ENCODE results near the gene ZNF362. TPM values are rescaled to one million over a fixed set of nuclear protein-coding genes. Genes with fewer than 3 reads are reported as not detected.

Gene ZNF362
- polyA plus RNA-seq, 1 experiment = 9.0 TPM

DNA sequence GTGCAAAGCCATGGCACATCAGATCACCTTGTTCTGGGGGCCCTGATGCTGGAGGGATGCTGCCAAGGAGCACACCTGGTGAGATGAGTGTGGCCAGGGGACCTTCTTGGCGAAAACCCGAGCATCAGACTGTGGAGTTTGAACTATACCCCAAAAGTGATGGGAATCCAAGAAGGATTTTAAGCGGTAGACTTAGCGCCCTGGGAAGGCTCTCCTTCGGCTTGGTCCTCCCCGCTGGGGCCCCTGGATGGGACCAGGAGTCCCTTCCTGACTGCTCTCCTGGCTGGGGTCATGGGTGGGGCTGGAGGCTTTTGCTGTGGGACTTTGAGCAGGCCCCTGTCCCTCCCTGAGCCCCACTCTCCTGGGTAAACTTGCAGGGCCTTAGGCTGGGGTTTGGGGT, 10.5 kb downstream of the ZNF362 start:
- no peak for DNase-seq (ENCODE audit: low read depth, low spot score)
- no peaks in the 10 kb centered on the region; the same call in 1 of the 2 replicates for H3K9me3 ChIP-seq (ENCODE audit: control insufficient read depth, insufficient read depth, low read length)
- ChIA-PET POLR2A (no interaction called here), CTCF (no interaction called here)
- no peak overlapping the region for H3K4me3 ChIP-seq (ENCODE audit: low read depth, low read length)
- TF ChIP-seq, protein P1, sequence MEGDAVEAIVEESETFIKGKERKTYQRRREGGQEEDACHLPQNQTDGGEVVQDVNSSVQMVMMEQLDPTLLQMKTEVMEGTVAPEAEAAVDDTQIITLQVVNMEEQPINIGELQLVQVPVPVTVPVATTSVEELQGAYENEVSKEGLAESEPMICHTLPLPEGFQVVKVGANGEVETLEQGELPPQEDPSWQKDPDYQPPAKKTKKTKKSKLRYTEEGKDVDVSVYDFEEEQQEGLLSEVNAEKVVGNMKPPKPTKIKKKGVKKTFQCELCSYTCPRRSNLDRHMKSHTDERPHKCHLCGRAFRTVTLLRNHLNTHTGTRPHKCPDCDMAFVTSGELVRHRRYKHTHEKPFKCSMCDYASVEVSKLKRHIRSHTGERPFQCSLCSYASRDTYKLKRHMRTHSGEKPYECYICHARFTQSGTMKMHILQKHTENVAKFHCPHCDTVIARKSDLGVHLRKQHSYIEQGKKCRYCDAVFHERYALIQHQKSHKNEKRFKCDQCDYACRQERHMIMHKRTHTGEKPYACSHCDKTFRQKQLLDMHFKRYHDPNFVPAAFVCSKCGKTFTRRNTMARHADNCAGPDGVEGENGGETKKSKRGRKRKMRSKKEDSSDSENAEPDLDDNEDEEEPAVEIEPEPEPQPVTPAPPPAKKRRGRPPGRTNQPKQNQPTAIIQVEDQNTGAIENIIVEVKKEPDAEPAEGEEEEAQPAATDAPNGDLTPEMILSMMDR (IDR thresholded peaks at IDR 0.05; ENCODE audit: low read depth, low read length) = no peak
- H3K27ac ChIP-seq (ENCODE audit: low read depth, low read length) = no peak overlapping the region
- H3K27me3 ChIP-seq (ENCODE audit: control insufficient read depth, insufficient read depth, low read length) = no peaks in the 10 kb centered on the region

DNA sequence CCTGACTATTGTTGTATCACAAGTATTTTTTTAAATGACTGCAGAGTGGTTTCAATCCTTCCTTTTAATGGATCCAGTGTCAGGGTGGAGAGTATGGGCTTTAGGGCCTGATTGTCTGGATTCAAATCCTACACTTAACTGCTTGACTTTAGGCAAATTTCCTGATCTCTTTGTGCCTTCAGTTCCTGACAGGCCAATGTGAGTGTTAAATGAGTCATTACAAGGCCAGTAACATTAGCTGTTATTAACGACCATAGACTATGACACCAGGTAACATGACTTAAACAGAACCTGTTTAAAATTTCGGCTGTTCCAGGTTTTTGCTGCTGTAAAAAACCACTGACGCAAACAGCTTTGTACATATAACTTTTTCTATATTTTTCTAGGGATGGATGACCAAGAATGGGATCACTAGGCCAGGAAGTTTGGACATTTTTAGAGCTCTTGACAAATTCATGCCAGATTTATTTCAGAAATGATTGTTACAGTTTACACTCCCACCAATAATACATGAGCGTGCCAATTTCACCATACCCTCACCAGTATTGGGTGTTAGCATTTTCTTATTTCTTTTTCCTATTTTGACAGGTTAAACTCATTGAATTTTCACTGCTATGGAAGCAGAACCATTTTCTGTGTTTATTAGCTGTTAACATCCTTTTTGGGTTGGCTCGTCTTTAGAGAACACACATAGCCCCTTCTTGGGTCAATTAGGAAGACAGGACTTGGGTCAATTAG, 11.3 kb downstream of the ZNF362 start:
- POLR2A ChIA-PET = interaction anchor here (1.0 kb wide), 1 partner anchor 253 kb away, joined by 3 read pairs; no protein-coding TSS in a partner anchor

GRCh38 chr1:33268457-33268856, 12.2 kb downstream of the ZNF362 start:
- DNase-seq (ENCODE audit: low read depth, low spot score) = no peak
- TF ChIP-seq, protein P1 (IDR thresholded peaks at IDR 0.05; ENCODE audit: low read depth, low read length) = no peak
- H3K27me3 ChIP-seq (ENCODE audit: control insufficient read depth, insufficient read depth, low read length) = no peaks in the 10 kb centered on the region
- ChIA-PET CTCF (interaction anchor here (1.0 to 2.9 kb wide), 3 partner anchors 27 to 142 kb away, joined by 3 to 10 read pairs (median 5); no protein-coding TSS in a partner anchor), POLR2A (interaction anchor here (1.0 kb wide), 1 partner anchor 141 kb away, joined by 3 read pairs; no protein-coding TSS in a partner anchor)
- no peak overlapping the region for H3K4me3 ChIP-seq (ENCODE audit: low read depth, low read length)
- no peak overlapping the region for H3K27ac ChIP-seq (ENCODE audit: low read depth, low read length)
- no peaks in the 10 kb centered on the region; the same call in 1 of the 2 replicates for H3K9me3 ChIP-seq (ENCODE audit: control insufficient read depth, insufficient read depth, low read length)

More for the DNA sequence above, 11.3 kb downstream of the ZNF362 start:
- CTCF ChIA-PET = interaction anchor here (1.4 kb wide), 1 partner anchor 140 kb away, joined by 5 read pairs; no protein-coding TSS in a partner anchor
- Histone ChIP-seq H3K27ac (ENCODE audit: low read depth, low read length) (no peak overlapping the region), H3K27me3 (ENCODE audit: control insufficient read depth, insufficient read depth, low read length) (no peaks in the 10 kb centered on the region), H3K4me3 (ENCODE audit: low read depth, low read length) (no peak overlapping the region), H3K9me3 (ENCODE audit: control insufficient read depth, insufficient read depth, low read length) (no peaks in the 10 kb centered on the region; the same call in 1 of the 2 replicates)
- TF ChIP-seq, protein P1 (IDR thresholded peaks at IDR 0.05; ENCODE audit: low read depth, low read length) = no peak
- no peak for DNase-seq (ENCODE audit: low read depth, low spot score)

- ChIA-PET CTCF (interaction anchor here (1.0 to 2.9 kb wide), 4 partner anchors 27 to 142 kb away, joined by 3 to 10 read pairs (median 3); no protein-coding TSS in a partner anchor), POLR2A (interaction anchor here (0.5 to 1.0 kb wide), 3 partner anchors 87 to 142 kb away, joined by 3 read pairs; no protein-coding TSS in a partner anchor)
- Histone ChIP-seq H3K27ac (ENCODE audit: low read depth, low read length) (no peak overlapping the region), H3K9me3 (ENCODE audit: control insufficient read depth, insufficient read depth, low read length) (no peaks in the 10 kb centered on the region; the same call in 1 of the 2 replicates), H3K4me3 (ENCODE audit: low read depth, low read length) (no peak overlapping the region), H3K27me3 (ENCODE audit: control insufficient read depth, insufficient read depth, low read length) (no peaks in the 10 kb centered on the region)
- no peak for DNase-seq (ENCODE audit: low read depth, low spot score)
- TF ChIP-seq, protein P1 (IDR thresholded peaks at IDR 0.05; ENCODE audit: low read depth, low read length) = no peak
Measured at GRCh38 chr1:33268927-33269610, 12.8 kb downstream of the ZNF362 start.
